NB4 (cell line): Measurements from ENCODE around the gene GINS2.

Source experiments
- CTCF ChIP-seq: IDR thresholded peaks from one replicate; pipeline ENCODE4 v1.5.1; 2012; ENCODE audit warnings: low read depth, low read length
- MAX ChIP-seq: IDR thresholded peaks from 2 replicates; pipeline ENCODE4 v1.6.1; 2011; ENCODE audit warnings: low read depth, low read length
- POLR2A ChIP-seq: IDR thresholded peaks from 2 replicates; pipeline ENCODE4 v1.6.1; 2011; ENCODE audit warnings: mild to moderate bottlenecking; ENCODE audit not compliant: insufficient read length; ENCODE audit errors: extremely low read depth

DNA sequence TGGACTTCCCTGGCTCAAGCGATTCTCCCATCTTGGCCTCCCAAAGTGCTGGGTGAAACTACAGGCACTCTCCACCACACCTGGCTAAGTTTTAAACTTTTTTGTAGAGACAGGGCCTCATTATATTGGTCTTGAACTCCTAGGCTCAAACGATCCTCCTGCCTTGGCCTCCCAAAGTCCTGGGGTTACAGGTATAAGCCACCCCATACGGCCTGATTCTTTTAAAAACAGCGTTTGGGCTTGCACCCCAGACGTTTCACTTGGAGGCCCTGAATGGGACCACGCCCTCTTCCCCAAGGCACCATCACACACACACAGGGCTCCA, 29.4 kb upstream of the GINS2 start:
- TF ChIP-seq CTCF (no peak), POLR2A (no peak), MAX (no peak)
